IPS-NIHi11 (cell line): ENCODE measurements around the gene PSD4.

ENCODE experiments used
- DNase-seq: peaks from one replicate; pipeline ENCODE4 v3.0.0; 2012; ENCODE audit warnings: mixed read lengths, low spot score

PSD4 gene

DNA sequence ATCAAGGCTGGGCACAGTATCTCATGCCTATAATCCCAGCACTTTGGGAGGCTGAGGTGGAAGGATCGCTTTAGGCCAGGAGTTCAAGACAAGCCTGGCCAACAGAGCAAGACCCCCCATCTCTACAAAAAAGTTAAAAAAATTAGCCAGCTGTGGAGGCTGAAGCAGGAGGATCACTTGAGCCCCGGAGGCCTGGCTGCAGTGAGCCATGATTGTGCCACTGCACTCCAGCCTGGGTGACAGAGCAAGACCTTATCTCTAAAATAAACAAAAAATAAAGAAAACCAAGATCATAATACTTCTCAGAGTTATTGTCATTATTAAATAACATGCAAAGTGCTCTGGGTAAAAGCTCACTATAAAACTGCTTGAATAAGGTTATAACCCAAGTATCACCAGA is 31.5 kb upstream of the PSD4 start:
- DNase-seq, result no peak

DNA sequence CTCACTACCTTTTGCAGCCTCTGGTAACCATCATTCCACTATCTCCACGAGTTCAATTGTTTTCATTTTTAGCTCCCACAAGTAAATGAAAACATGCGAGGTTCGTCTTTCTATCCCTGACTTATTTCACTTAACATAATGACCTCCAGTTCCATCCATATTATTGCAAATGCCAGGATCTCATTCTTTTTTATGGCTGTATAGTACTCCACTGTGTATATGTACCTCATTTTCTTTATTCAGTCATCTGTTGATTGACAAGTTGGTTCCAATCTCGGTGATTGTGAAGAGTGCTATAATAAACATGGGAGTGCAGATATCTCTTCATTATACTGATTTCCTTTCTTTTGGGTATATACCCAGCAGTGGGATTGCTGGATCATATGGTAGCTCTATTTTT is 29.5 kb upstream of the PSD4 start:
- no peak for DNase-seq

DNA sequence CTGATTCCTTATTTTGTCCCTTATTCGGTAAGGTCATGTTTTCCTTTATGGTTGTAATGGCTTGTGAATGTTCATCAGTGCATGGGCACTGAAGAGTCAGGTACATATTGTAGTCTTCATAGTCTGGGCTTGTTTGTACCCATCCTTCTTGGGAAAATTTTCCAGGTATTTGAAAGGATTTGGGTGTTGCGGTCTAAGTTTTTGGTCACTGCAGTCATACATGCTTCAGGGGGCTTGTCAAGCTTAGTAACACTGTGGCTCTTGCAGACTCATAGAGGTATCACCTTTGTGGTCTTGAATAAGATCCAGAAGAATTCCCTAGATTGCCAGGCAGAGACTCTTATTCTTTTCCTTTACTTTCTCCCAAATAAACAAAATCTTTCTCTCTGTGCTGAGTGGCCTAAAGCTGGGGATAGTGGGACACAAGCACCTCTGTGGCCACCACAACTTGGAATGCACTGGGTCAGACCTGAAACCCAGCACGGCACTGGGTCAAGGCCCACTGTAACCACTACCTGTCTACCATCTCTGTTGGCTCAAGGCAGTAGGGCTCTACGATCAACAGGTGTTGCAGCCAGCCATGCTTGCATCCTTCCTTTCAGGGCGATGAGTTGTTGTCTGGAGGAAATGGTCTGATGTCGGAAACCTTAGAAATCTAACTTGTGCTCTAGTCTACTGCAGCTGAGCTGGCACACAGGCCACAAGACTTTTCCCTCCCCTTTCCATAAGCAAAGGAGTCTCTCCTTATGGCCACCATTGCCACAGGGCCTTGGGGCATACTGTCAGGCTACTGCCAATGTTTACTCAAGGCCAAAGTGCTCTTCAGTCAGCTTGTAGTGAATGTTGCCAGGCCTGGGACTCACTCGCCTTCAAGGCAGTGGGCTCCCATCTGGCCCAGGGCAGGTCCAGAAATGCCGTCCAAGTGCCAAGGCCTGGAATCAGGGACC is 24.9 kb upstream of the PSD4 start:
- no peak for DNase-seq

DNA sequence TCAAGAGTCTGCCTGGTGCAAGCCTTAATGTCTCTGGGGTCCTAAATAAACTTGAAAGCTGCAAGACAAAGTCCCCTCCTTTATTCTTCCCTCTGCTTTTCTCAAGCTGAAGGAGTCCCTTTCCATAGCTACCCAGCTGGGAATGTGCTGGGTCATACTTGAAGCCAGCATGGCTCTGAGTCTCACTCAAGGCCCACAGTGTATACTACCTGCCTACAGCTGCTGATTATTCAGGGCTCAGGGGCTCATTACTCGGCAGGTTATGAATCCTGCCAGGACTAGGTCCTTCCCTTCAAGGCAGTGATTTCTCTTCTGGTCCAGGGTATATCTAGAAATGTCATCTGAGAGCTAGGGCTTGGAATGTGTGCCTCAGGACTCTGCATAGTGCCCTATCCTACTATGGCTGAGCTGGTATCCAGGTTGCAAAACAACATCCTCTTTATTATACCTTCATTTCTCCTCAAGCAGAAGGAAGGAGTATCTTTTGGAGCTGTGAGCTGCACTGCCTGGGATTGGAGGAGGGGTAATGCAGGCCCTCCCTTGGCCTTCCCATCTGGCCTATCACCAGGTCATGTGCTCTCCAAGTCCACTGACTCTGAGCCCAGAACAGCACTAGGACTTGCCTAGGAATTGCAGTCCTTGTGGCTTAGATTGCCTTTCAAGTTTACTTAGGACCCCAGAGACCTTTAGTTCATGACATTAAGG is 24.1 kb upstream of the PSD4 start:
- DNase-seq, result no peak

DNA sequence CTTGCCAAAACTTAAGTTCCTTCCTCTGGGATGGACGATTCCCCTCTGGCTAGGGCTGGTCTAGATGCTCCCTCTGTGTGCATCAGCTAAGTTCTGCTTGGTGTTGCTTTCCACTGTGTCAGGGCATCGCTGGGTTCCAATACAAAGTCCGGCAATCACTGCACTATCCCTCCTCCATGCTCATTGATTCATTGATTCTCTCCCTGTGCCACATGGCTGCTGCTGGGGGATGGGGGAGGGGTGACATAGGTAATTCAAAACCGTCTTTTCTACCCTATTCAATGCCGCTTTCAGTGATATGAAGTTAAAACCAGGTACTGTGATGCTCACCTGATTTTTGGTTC is 23.5 kb upstream of the PSD4 start:
- no peak for DNase-seq

DNA sequence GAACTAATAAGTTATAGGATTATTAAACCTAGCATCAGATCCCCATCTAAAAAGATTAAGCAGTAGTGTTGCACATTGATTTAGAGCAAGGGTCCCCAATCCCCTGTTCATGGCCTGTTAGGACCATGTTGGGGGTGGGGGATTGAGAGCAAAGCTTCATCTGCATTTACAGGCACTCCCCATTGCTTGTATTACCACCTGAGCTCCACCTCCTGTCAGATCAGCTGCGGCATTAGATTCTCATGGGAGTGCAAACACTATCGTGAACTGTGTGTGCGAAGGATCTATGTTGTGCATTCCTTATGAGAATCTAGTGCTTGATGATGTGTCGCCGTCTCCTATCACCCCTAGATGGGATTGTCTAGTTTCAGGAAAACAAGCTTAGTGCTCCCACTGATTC is 18.4 kb upstream of the PSD4 start:
- no peak for DNase-seq

DNA sequence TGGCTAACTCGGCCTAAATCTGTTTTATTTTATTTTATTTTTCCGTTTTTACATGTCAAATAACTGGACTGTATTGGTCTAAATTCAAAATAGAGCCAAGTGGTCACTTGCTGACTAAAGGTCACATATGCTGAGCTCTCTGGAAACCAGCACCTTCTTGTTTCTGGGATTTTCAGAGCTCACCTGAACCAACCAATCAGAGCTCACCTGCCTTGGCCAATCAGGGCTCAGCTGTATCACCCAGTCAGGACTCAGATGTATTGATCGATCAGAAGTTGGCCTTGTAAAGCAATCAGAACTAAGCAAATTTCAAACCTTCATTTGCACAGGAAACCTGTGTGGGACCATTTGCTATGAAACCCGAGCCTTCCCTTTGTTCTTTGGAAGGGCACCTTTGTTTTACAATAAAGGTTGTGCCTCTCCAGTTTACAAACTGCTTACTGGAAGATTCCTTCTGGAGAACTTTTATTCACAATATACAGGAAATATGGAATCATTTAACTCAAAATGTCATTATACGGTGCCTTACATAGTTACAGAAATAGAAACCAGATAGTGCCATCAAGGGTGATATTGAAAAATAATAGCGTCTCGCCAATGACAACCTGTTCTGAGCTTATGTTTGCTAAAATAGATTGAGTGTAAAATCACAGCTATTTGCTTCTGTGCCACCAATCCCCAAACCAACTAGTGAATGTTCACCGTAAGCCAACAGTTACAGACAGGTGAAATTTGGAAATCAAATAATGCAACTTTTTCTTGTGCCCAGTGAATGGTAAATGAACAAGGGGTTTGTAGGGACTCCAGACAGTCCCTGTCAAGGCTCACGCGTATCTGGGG is 17.3 kb upstream of the PSD4 start:
- peak; percentile 59 for DNase-seq

DNA sequence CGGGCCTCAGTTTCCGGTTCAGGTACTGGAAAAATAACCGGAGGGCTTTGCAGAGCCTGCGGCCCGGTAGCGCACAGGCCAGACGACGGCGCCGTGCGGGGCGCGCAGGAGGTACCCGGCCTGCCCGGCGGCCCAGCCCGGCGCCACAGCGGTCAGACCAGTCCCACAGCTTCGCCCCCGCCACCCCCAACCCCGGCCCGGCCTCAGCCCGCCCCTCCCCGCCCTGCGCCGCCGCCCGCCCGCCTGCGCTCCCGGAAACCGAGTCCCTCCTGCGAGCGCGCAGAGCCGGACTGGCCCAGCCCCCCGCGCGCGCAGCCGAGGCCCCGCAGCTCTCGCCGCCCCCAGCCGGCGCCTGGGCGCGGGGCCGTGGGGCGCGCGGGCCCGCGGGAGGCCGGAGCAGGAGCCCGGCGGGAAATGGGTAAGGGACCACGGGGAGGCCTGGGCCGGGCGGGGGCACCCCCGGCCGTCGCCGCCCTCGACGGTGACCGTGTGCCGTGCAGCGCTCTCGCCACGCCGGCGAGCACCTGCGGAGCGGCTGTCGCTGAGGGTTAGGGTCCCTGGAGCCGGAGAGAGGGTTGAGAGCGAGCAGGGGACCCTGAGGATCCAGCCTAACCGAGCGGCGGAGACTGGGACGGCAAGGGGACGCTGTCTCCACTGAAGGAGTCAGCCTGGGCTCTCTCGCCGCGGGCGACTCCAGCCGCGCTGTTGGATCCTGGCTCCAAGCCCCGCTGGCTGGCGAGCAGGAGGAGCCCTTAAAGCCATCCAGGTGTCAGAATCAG is 16.5 kb upstream of the PSD4 start:
- DNase-seq, result peak; percentile 86

DNA sequence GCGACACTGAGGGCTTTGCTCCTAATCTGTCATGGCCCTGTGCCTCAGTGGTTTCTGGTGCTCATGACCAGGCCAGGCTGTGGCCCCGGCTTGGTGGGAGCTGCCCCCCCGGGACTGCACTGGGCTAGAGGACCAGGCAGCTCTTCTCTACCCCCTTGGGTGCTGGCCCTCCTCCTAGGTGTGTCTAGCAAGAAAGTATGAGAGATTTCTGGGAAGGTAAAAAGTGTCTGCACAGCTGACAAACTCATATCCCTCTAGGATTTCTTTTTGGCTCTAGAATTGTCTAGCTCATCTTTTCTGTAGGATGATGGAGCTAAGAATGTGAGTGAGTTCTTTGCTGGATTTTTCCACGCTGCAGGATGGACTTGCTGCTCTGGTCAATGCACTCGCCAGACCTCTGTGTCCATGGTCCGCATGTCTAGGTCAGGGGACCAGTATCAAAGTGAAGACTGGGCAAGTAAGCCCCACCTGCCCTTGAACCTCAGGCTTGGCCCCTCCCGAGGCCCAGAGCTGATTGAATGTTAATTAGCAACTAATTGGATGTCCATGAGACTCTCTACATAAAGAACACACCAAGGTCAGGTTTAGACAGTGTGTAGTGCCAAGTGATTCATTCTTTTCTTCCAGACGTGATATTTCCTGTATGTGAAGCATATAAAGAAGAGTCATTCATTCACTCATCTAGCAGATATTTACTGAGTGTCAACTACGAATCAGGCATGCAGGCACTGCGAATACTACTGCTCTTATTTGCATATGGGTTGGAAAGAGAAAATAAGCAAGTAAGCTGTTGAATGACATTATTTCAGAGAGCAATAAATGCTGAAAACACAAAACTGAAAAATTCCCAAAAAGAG is 15.6 kb upstream of the PSD4 start:
- DNase-seq, result no peak

DNA sequence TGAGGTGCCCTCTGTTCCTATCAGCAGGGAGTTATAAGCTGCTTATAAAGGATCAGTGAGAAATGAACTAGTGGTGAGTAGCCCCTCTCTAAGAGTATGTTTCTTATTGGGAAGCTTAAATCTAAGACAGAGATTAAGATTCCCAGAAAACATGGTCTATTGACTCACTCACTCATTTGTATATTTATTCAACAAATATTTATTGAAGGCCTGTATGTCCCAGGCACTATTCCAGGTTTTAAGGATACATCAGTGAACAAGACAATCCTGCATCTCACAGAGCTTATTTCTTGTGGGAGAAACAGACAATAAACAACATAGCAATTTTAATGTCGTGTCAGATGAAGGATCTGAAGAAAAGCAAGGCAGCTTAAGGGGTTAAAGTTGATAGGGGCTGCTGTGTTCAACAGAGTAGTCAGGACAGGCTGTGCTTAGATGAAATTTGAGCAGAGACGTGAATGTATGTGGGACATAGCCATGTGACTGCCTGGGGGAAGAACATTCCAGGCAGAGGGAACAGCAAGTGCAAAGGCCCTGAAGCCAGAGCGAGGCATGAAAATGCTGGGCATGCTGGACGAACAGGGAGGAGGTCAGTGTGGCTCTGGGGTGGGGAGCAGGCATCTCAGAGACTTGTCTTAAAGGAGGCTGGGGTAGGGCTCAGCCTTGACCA is 14.8 kb upstream of the PSD4 start:
- DNase-seq, result no peak

DNA sequence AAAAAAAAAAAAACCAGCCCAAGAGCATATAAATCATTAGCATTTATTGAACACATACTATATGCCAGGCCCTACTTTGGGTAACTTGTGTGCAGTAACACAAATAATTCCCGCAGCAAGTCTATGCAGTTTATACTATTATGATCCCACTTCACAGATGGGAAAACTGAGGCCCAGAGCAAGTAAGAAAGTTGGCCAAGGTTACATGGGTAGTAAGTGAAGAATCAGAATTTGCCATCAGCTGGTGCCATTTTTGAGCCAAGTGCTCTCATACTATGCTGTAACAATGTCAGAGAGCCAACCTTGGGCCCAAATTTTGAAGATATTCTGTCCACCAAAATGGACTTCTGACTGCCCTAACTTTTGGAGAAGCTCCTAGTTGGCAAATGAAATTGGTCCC is 13.5 kb upstream of the PSD4 start:
- DNase-seq, result no peak

DNA sequence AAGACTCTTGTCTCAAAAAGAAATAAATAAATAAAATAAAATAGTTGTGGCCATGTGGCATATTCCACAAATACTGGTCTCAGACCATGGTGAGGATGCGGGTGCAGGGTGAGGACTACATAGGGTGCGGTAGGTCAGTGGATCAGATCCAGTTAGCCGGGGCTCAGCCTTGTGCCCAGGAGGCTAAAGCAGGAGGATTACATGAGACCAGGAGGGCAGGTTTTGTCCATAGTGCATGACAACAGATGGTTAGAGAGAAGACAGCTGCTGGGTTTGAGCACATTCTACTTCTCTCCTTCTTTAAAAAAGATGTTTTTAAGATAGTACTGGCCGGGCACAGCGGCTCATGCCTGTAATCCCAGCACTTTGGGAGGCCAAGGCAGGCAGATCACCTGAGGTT is 12.8 kb upstream of the PSD4 start:
- DNase-seq, result no peak

DNA sequence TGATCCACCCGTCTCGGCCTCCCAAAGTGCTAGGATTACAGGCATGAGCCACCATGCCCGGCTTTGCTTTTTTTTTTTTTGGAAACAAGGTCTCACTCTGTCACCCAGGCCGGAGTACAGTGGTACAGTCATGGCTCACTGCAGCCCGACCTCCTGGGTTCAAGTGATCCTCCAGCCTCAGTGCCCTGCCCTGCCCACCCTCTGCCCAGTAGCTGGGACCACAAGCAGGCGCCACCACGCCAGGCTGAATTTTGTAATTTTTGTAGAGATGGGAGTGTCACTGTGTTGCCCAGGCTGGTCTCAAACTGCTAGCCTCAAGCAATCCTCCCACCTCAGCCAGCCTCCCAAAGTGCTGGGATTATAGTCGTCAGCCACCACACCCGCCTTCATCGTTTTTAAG is 11.6 kb upstream of the PSD4 start:
- DNase-seq, result no peak

DNA sequence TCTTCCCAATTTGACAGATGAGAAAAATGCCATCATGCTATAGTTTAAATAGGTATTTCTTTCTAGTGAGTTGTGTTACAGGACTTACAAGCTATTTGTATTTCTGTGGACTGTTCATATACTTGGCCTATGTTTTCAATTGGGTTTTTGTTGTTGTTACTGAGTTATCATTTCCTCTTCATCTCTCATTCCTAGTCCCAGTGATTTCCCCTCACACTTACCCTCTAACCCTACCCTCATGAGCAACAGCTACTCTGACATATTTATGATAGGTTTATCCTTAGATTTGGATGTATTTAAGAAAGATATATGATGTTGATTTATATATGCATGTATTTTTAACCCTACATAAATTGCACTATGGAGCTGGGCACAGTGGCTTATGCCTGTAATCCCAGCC is 10.9 kb upstream of the PSD4 start:
- DNase-seq, result no peak

DNA sequence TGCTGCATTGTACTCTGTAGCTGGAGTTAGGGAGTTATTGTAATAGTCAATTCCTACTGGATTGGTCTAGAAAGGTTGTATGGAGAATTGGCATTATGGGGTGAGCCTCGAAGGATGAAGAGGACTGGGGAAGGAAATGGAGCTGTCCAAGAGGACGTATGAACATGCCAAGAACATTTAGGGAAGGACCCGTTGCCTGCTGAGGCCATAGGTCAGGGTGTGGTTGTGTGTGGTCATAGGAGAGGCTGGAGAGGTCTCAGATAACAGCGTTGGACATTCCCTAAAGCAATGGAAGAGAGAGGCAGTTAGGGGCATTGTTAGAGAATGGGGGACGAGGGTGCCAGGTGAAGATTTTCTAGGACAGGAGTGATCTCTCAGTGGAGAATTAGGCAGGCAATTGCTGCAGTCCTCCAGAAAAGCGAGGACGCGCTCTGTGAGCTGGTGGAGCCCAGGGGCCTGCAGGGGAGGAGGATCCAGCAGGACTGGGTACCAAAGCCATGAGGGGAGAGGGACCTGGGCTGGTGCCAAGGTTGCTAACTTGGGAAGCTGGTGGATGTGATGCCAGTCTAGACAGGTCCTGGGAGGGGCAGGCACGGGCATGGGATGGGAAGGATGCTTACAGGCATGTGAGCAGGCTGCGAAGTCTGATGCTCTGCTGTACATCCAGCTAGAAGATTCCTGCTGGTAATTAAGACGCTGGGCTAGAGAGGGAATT is 9.4 kb upstream of the PSD4 start:
- DNase-seq, result no peak

DNA sequence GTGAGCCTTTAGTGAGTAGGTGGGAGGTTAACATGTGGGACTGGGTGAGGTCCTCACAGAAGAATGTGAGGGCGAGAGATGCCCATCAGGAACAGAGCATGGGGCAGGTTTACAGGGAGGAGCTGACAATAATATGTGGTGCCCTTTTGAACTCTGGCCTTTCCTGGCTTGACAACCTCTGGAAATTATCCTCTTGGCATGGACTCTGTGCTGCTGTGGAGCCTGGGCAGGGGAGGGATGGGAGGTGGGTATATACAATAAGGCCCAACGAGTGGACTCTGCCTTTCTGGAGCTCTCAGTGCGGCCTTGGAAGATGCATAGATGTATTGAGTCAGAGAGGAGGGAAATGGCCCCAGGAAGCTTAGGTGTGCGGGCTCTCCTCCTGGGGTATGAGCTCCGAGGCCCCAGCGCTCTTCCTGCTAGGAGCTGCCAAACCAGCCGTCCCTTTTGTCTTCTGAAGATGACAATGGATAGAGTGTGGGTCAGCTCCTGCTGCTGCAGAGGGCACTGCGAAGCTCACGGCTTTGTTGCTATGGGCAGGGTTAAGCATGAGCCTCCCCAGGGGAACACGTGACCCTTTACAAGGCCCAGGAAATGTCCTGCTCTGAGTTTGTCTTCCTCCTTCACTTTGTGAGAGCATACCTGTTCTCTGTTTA is 8.7 kb upstream of the PSD4 start:
- DNase-seq, result peak; percentile 62

DNA sequence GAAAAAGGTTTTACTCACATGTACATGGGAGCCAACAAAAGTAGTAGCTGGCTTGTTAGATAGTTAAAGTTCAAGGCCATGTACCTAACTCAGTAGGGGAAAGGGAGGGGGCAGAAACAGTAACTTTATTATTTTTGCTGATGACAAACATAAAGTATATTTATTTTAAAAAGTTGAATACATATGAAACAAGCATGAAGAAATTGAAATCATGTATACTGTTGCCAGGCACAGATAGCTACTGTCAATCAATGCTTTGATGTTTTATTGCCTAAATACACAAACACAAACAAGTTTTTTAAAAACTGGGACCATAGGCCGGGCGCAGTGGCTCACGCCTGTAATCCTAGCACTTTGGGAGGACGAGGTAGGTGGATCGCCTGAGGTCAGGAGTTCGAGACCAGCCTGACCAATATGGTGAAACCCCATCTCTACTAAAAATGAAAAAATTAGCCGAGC is 7.6 kb upstream of the PSD4 start:
- no peak for DNase-seq

DNA sequence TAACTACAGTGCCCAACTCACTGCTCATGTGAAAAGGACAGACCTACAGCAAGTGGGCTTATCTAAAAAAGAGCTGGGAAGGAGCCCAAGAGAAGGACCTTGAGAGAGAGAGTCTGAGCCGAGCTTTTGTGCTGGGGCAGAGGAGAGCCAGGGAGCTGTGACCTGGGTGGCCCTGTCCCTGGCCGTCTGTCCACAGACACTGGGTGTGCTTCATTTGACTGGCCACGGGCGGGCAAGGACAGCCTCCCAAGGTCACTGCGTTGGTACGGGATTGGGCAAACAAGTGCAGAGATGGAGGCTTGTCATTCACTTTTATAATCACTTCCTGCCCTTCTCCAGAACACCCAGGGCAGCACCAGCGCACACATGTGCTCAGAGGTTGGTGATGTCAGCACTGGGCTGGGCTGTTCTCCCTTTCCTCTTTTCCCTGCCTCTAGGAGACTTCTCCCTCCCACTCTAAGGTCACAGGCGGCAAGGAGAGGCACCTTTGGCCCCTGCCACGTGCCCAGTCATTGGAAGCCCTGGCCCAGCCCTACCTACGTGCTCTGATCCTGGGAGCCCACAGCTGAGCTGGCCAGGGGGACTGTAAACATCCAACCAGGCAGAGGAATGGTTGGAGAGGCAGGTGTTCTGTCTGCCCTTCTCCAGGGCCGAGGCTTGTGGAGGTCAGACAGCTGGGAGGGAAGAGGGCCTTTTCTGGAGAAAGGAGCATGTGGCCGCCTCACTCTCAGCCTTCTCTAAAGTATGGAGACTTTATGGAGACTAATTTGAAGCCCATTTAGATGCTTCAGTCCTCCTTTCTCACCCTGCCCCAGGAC is 6.4 kb upstream of the PSD4 start:
- DNase-seq, result no peak
